Panc1 (cell line): ENCODE results near the gene RBKS. TPM values are rescaled to one million over a fixed set of nuclear protein-coding genes. Genes with fewer than 3 reads are reported as not detected.

ENCODE experiments used
- ATAC-seq: fragments of 200-7000 bp; cut with Tn5 transposase; 2 replicates; pipeline ENCODE4 v1.9.1; 2020; ENCODE audit warnings: mild to moderate bottlenecking, moderate library complexity
- BruUV-seq: library from RNA; stranded (reverse); fragments of 400-500 nt; replicated peaks from 2 replicates; lab custom pipeline; 2021; lab: Mats Ljungman, UMichigan
- CTCF ChIA-PET: fragments of 300-600 bp; sonication (Branson Sonifier 250); formaldehyde crosslinking; loops from one replicate; lab custom pipeline; 2022; ENCODE audit warnings: antibody characterized with exemption; lab: Charles Lee
- POLR2A ChIA-PET: fragments of 300-600 bp; sonication (Branson Sonifier 250); formaldehyde crosslinking; loops from one replicate; lab custom pipeline; 2022; ENCODE audit warnings: antibody characterized with exemption; lab: Charles Lee
- DNase-seq: peaks from one replicate; pipeline ENCODE4 v3.0.0-alpha.2; 2010; ENCODE audit warnings: low read depth, low spot score
- H3K27ac ChIP-seq: 2 replicates; pipeline ENCODE4 v1.5.1; 2011; ENCODE audit warnings: mild to moderate bottlenecking, low read length, inconsistent platforms
- H3K27me3 ChIP-seq: fragments of 200-500 bp; sonication (Bioruptor generic); 2 replicates; pipeline ENCODE4 v1.6.0; 2014; ENCODE audit warnings: low read length, inconsistent platforms; ENCODE audit not compliant: control insufficient read depth, insufficient read depth
- H3K36me3 ChIP-seq: fragments of 200-500 bp; sonication (Bioruptor generic); 2 replicates; pipeline ENCODE4 v1.5.1; 2014; ENCODE audit warnings: inconsistent platforms, mild to moderate bottlenecking, low read length, moderate library complexity; ENCODE audit not compliant: control insufficient read depth, insufficient read depth
- H3K4me1 ChIP-seq: 2 replicates; pipeline ENCODE4 v1.5.1; 2011; ENCODE audit warnings: inconsistent platforms, mild to moderate bottlenecking, low read length, moderate library complexity; ENCODE audit not compliant: control insufficient read depth, insufficient read depth
- H3K4me3 ChIP-seq, 2 experiments: 2 replicates each; pipeline ENCODE4 v1.5.1; 2011 to 2012; ENCODE audit warnings: low read depth in 2 of 2, low read length in 2 of 2, mild to moderate bottlenecking in 2 of 2, inconsistent platforms in 1 of 2, moderate library complexity in 1 of 2
- H3K9me3 ChIP-seq: fragments of 200-500 bp; sonication (Bioruptor generic); 2 replicates; pipeline ENCODE4 v1.5.1; 2014; ENCODE audit warnings: low read depth, mild to moderate bottlenecking, inconsistent platforms, low read length, moderate library complexity; ENCODE audit not compliant: control insufficient read depth, insufficient read depth
- POLR2AphosphoS5 ChIP-seq: IDR thresholded peaks from 2 replicates; pipeline ENCODE4 v1.6.1; 2012; ENCODE audit warnings: mild to moderate bottlenecking, low read depth, low read length, moderate library complexity
- SIN3A ChIP-seq: IDR thresholded peaks from 2 replicates; pipeline ENCODE4 v1.6.1; 2012; ENCODE audit warnings: low read depth, mild to moderate bottlenecking, low read length, moderate library complexity, borderline replicate concordance; ENCODE audit not compliant: insufficient read depth
- TCF7L2 ChIP-seq: IDR thresholded peaks from 2 replicates; pipeline ENCODE4 v1.6.1; 2011; ENCODE audit warnings: mild to moderate bottlenecking, low read depth, low read length, inconsistent platforms
- in situ Hi-C: cut with HindIII; loops from 2 replicates; pipeline ENCODE4 v1.10.0; 2016; ENCODE audit warnings: low sequenced_read_pairs, low pct_unique_long_range_greater_than_20kb
- intact Hi-C: fragments of 100-400 bp; cut with micrococcal nuclease; formaldehyde crosslinking; loops from one replicate; pipeline ENCODE4 v1.10.0; 2022; ENCODE audit not compliant: unreplicated experiment
- total RNA-seq: library from RNA; stranded (reverse); gene quantifications from one replicate; pipeline ENCODE4 v1.2.1, GENCODE V29; 2021; ENCODE audit not compliant: unreplicated experiment
- TF ChIP-seq, protein P1 (sequence below): fragments of 450-650 bp; IDR thresholded peaks from 2 replicates; pipeline ENCODE4 v1.5.1; 2017; ENCODE audit warnings: mild to moderate bottlenecking
- TF ChIP-seq, protein P2 (sequence below), 2 experiments: IDR thresholded peaks; 2 replicates each; pipeline ENCODE4 v1.6.1; 2011 to 2012; ENCODE audit warnings: low read depth in 2 of 2, control low read depth in 1 of 2, low read length in 1 of 2, mild to moderate bottlenecking in 1 of 2, moderate library complexity in 1 of 2; ENCODE audit not compliant: insufficient read depth in 1 of 2

RBKS gene
- total RNA-seq, 1 experiment from 2014 or later = 2.2 TPM

DNA sequence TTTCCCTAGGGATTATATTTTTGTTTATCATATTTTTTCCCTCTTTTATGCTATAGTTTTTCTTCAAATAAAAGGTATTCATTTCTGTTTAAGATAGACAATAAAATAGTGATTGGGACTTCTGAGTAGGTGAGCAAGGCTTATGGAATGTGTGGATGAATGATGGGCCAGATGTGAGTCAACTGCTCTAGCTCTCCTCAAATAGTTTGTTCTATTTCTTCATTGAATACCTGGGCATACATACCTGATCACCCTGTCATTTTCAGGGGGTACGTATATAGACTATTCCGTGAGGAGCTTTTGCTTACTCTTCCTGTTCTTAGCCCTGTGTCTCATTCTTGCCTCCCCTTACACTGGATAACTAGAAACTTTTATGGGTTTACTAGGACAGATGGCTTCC is 42.2 kb upstream of the RBKS start:
- ATAC-seq (no peak), DNase-seq (peak; percentile 53)
- no TSS peak for BruUV-seq
- Histone ChIP-seq H3K4me1 (0 out of 2 replicates have a peak, but pooled peaks cover 3% of the 10 kb centered on the region), H3K9me3 (no peaks in the 10 kb centered on the region), H3K27me3 (no peaks in the 10 kb centered on the region), H3K4me3 (no peak overlapping the region), H3K27ac (no peak overlapping the region), H3K36me3 (no peaks in the 10 kb centered on the region)
- ChIA-PET POLR2A (no interaction called here), CTCF (no interaction called here)
- in situ Hi-C loops = no loop called here
- no peak for TF ChIP-seq SIN3A
- TF ChIP-seq, protein P1, sequence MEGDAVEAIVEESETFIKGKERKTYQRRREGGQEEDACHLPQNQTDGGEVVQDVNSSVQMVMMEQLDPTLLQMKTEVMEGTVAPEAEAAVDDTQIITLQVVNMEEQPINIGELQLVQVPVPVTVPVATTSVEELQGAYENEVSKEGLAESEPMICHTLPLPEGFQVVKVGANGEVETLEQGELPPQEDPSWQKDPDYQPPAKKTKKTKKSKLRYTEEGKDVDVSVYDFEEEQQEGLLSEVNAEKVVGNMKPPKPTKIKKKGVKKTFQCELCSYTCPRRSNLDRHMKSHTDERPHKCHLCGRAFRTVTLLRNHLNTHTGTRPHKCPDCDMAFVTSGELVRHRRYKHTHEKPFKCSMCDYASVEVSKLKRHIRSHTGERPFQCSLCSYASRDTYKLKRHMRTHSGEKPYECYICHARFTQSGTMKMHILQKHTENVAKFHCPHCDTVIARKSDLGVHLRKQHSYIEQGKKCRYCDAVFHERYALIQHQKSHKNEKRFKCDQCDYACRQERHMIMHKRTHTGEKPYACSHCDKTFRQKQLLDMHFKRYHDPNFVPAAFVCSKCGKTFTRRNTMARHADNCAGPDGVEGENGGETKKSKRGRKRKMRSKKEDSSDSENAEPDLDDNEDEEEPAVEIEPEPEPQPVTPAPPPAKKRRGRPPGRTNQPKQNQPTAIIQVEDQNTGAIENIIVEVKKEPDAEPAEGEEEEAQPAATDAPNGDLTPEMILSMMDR = no peak
- TF ChIP-seq, protein P2, sequence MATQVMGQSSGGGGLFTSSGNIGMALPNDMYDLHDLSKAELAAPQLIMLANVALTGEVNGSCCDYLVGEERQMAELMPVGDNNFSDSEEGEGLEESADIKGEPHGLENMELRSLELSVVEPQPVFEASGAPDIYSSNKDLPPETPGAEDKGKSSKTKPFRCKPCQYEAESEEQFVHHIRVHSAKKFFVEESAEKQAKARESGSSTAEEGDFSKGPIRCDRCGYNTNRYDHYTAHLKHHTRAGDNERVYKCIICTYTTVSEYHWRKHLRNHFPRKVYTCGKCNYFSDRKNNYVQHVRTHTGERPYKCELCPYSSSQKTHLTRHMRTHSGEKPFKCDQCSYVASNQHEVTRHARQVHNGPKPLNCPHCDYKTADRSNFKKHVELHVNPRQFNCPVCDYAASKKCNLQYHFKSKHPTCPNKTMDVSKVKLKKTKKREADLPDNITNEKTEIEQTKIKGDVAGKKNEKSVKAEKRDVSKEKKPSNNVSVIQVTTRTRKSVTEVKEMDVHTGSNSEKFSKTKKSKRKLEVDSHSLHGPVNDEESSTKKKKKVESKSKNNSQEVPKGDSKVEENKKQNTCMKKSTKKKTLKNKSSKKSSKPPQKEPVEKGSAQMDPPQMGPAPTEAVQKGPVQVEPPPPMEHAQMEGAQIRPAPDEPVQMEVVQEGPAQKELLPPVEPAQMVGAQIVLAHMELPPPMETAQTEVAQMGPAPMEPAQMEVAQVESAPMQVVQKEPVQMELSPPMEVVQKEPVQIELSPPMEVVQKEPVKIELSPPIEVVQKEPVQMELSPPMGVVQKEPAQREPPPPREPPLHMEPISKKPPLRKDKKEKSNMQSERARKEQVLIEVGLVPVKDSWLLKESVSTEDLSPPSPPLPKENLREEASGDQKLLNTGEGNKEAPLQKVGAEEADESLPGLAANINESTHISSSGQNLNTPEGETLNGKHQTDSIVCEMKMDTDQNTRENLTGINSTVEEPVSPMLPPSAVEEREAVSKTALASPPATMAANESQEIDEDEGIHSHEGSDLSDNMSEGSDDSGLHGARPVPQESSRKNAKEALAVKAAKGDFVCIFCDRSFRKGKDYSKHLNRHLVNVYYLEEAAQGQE (IDR thresholded peaks at IDR 0.05; ENCODE audit: insufficient read depth in 1 of 2, low read depth in 2 of 2, low read length in 1 of 2) = no peak
- TF ChIP-seq TCF7L2 = no peak
- no peak for TF ChIP-seq POLR2AphosphoS5
- intact Hi-C loops = no loop called here

DNA sequence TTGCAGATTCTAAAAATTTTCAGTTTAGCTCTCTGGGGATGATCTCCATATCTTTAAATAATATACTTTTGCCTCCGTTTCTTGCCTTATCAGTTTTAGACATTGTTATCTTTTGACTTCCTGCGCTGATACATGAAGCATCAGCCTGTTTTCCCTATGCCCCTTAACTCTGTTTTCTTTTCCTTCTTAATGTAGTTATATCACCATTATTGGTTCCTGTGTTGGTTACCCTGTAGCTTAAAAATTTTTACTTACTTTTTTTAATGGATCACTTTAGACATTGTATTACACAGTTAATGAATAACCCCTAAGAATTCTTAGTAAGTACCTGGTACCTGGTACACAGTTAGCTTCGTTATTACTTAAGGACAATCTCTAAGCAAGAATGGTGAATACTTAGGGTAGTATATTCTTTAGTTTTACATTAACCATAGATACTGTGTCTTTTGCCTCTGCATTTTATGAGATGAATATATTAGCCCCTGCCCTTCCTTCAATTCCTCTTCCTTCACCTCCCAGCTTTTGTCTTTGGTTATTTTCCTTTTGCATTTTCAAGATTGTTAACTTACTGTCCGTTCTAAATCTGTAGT is 41.3 kb upstream of the RBKS start:
- no peak overlapping the region for H3K27ac ChIP-seq
- no peaks in the 10 kb centered on the region for H3K9me3 ChIP-seq
- H3K4me1 ChIP-seq = 0 out of 2 replicates have a peak, but pooled peaks cover 3% of the 10 kb centered on the region
- in situ Hi-C loops (no loop called here), intact Hi-C loops (no loop called here)
- BruUV-seq = no TSS peak
- no peak for ATAC-seq
- H3K36me3 ChIP-seq = no peaks in the 10 kb centered on the region
- ChIA-PET CTCF (no interaction called here), POLR2A (no interaction called here)
- no peaks in the 10 kb centered on the region for H3K27me3 ChIP-seq
- H3K4me3 ChIP-seq = no peak overlapping the region
- no peak for TF ChIP-seq POLR2AphosphoS5
- TF ChIP-seq, protein P2 (IDR thresholded peaks at IDR 0.05; ENCODE audit: insufficient read depth in 1 of 2, low read depth in 2 of 2, low read length in 1 of 2) = no peak
- TF ChIP-seq SIN3A = no peak
- TF ChIP-seq, protein P1 = no peak
- TF ChIP-seq TCF7L2 = no peak
- DNase-seq = no peak
